NCI-H510A (cell line): Measurements from ENCODE around the gene RPL7A.
"Not testable (repeated sequence)": the region's sequence is repeated elsewhere in the genome, so short reads cannot be mapped to it uniquely, and the experiment has no call there.

Experiments used
- DNase-seq: peaks from one replicate; lab custom pipeline; 2025; lab: John Stamatoyannopoulos, UW

RPL7A gene

DNA sequence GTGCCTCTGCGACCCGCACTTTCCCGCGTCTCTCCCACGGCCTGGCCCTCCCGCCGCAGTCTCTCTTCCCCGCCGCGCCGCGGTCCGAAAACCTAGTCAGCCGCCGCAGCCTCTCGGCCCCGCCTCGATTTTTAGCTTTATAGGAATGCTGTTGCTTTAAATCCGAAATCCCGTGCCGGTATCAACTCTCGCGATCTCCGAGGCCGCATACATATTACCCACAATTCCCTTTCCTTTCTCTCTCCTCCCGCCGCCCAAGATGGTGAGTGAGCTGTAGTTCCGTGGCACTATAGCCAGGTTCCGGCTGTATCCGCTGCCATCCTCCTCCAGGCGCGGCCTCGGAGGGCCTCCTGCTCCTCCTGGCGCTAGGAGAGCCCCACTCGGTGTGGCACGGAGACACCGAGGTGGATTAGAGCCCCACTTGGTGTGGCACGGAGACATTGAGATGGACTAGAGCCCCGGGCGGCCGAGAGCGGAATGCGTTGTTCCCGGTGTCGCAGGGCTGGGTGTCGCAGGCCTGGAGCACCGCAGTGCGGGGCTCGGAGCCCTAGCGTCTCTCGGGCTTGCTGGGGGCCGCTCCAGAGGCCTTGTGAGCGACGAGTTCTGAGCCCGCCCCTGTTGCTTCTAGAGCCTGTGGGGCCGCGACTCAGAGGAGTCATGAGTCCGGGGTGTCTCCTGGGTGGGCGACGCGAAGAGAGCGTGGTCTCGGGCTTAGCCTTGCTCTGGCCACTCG lies at the start of gene RPL7A, which contains the start of gene MED22:
Gene RPL7A (plus strand): TSS at position 234 of the 733 bp plus-strand sequence. CDS start 26 bp downstream, at position 260.
Gene MED22 (minus strand): TSS at position 147 of the 733 bp plus-strand sequence. CDS start 1,469 bp downstream, outside the sequence.
- DNase-seq = peak; percentile 85

DNA sequence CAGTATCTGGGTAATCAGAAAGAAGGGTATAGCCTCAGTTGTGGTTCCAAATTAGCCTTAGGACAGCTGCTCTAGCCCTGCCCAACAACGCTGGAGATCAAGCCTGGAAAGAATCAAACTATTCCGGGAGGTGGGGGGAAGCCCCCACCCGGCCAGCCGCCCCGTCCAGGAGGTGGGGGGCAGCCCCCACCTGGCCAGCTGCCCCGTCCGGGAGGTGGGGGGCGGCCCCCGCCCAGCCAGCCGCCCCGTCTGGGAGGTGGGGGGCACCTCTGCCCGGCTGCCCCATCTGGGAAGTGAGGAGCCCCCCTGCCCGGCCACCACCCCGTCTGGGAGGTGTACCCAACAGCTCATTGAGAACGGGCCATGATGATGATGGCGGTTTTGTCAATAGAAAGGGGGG lies 48.0 kb upstream of the RPL7A start:
- not testable (repeated sequence) for DNase-seq

DNA sequence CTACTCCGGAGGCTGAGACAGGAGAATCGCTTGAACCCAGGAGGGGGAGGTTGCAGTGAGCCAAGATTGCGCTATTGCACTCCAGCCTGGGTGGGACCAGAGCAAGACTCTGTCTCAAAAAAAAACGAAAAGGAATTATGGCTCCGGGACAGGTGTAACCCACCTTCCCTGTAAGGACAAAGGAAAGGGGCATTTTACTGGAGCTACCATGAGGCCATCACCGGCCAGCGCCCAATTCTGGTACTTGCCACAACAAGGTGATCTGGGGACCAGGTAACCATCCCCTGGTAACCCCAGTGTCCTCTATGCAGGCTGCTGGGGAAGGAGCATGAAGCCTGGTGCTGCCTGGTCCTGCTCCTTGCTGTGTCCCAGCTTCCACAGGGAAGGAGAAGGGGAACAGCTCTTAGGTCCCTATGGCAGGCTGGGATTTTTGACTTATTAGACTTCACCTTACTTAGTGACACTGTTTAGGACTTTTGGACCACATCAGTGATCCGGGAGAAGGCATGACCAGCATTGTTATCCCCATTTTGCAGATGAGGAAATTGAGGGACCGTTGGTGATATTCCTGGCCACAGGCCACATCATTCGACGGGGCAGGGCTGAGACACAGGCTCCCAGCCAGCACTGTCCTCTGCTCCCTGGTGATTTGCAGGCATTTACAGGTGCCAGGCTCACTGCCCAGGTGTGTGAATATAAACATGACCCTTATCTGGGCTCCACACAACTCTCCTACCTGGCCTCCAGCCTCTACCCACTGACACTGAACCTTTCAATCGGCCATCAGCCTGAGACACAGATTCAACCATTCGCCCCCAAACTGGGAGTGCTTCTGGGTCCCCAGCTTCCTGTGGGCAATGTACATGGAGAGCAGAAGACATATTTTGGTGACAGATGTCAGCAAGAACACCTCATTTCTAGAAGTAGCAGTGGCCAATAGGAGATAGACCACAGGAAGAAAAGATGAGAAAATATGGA lies 46.5 kb upstream of the RPL7A start:
- no peak for DNase-seq

DNA sequence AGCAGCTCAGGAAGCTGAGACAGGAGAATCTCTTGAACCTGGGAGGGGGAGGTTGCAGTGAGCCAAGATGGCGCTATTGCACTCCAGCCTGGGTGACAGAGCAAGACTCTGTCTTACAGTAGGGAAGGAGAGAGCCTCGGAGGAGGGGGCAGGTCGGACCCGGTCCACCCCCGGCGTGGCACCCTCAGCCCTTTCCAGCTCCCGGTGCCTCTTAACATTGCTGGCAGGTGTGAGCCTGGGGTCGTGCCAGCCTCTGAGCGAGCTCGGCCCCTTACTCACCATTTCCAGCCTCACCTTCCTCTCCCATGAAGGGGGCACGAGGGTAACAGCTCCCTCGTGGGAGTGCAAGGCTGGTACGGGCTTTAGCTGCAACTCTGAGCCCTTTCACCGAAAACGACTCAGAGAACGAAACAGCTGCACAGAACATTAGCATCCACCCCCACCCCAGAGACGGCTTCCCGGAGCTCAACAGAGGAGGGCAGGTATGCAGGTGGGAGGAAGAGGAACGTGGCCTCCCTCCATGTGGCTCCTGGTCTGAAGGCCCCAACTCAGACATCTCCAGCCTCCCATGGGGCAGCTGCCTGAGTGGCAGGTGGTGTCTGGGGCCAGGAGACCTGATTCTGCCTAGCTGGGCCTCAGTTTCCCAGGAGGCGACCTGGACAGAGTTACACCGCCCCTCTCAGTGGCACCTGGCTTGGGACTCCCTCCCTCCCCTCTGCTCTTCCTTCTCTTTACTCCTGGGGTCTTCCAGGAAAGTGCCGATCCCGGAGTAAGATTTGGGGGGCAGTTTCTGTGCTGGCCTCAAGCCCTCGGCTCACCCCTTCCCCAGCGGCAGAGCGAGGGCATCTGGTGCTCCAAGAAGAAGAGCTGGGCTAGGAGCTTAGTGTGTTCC lies 44.5 kb upstream of the RPL7A start:
- no peak for DNase-seq

DNA sequence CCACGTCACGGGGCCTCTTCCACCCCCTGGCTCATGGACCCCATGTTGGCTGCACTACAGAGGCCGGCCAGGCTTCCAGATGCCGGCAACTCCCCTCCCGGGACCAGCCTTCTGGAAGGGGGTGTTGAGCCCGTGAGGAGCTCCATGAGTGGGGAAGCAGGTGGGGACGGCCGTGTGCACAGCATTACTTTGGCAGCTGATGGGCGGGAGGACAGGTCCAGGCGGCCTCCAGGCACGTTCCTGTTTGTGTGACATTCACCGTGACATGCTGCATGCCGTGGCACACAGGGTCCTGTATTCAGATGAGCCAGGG lies 43.9 kb upstream of the RPL7A start:
- no peak for DNase-seq

DNA sequence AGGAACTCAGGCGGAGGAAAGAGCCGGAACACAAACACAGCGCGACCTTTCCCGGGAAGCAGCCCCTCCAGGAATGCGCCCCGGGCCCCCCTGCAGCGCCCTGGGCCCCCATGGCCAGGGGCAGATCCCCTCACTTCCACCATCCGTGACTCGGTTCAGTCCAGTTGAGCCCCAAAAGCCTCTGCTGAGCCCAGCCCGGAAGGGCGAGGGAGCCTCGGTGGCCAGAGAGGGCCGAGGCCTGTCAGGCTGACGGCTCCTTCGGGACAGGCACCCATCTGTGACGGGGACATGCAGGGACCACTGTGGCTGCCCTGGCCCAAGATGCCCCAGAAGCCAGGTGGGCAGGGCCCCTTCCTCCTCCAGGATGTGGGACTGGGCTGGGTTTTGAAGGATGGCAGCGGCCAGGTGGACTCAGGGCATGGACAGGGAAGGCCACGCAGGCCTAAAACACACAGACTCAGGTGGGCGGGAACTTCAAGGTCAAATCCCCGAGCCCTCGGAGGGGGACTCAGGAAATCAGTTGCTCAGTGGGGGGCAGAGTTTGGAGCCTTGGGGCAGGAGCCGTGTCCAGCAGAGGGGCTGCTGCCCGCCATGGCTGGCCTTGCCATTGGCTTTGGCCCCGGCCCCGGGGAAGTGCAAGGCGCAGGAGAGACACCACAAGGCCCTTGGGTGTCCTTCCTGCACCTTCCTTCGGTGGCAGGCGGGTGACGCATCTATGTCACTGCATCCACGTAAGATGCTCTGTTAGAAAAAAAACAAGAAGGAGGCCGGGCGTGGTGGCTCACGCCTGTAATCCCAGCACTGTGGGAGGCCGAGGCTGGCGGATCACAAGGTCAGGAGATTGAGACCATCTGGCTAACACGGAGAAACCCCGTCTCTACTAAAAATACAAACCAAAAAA lies 43.3 kb upstream of the RPL7A start:
- DNase-seq = no peak

DNA sequence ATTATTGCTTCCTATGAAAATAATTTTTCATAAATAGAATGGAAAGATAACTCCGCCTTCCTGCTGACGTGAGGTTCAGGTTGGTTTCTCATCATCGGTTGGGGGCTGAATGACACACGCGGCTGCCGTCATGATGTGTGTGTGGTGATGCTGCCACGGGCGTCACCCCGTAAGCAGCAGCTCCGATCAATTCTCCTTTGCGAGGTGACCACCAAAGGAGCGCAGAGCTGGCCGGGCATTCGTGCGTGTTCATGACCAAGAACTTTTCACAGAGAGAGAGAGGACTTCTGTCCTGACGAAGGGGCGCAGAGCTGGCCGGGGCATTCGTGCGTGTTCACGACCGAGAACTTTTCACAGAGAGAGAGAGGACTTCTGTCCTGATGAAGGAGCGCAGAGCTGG lies 42.3 kb upstream of the RPL7A start:
- DNase-seq = no peak

DNA sequence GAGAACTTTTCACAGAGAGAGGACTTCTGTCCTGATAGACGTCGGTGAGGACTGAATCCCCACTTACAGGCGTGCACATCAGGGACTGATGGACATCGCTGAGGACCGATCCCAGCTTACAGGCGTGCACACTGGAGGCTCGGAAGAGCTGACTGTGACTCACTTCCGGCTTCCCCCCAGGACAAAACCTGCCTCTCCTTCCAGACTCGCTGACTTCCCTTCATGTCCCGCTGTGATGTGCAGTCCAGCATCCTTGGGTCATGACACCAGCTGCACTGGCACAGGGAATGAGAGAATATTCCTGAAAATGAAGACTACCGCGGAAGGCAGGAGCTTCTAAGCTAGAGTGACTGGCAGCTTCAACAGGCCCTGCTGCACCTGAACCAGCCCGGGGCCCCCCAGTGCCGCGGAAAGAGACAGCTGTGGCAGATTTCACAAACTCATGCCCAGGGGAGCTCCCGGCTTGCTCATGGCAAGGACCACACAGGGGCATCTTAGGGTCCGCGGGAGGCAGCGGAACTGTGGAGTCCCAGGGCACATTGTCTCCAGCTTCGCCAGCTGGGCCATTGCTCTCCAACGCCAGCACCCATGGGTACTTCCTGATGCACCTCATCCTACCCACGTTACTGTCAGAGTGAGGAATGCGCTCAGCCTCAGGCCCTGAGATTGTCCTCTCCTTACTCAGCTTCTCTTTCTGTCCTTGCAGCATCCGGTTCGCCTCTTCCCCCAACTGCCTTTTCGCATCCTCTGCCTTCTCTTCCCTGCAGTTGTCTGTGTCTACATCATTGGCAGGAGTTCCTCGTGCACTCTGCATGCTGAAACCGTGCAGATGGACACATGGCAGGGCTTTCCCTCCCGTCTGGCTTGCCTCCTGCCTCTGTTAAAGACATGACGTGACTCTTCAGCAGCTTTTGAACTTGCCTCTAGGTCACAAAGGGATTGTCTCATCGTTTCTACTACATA lies 41.5 kb upstream of the RPL7A start:
- no peak for DNase-seq

DNA sequence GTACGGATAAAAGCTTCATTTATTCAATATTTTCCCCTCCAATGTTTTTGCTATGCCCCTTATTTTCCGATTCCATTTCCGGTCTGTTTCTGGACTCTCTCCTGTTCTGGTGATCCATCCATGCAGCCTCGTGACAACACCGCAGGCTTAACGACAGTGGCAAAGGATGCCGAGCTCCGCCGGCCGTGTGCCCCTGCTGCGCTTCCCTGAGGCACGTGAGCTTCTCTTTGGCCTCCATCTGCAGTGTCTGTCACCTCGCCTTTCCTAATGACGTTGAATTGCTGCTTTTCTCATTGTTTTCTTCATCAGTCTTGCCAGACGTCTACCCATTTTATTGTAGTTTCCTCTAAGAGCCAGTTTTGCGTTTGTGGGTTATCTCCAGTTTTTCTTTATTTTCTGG lies 40.7 kb upstream of the RPL7A start:
- no peak for DNase-seq

DNA sequence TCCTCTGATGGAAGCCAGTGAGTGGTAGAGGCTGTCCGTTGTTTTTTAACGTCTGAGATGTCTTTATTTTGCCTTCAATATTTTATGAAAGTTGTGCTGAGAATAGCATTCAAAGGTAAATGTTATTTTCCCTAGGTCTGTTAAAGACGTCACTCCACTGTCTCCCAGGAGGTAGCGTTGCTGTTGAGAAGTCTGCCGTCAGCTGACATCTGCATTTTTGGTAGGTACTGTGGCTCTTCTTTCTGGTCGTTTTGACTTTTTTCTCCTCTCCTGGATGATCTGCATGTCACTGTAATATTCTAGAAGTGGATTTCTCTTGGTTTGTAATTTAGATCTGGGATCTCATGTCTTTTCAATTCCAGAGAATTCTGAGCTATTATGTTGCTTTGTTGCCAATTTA lies 38.4 kb upstream of the RPL7A start:
- no peak for DNase-seq

DNA sequence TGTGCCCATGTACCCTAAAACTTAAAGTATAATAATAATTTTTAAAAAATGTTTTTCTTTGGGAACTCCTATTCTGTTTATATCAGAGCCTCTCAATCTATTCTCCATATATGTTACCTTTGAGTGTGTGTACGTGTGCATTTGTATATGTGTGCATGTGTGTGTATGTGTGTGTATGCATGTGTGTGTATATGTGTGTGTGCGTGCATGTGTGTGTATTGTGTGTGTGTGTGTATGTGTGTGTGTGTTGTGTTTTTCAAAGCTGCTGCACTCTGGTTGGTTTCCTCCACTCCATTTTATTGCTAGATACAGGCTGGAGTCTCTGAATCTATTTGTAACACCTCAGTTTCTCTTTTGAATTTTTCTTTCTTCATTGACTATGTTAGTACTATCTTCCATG lies 32.0 kb upstream of the RPL7A start:
- no peak for DNase-seq

DNA sequence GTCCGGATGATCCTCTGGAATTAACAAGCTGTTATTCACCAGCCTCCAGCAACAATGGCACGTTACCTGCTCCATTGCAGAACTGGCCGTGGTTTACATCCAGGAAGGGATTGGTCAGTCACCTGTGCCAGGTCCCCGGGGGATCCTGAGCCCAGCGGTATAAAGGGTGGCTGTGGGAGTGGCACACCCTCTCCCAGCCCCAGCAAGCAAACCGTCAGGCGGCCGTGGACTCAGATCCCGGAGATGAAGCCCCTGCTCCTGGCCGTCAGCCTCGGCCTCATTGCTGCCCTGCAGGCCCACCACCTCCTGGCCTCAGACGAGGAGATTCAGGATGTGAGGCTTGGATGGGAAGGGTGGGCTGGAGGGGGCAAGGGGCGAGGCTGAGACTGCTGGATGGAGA lies 30.5 kb upstream of the RPL7A start:
- DNase-seq = not testable (repeated sequence)

DNA sequence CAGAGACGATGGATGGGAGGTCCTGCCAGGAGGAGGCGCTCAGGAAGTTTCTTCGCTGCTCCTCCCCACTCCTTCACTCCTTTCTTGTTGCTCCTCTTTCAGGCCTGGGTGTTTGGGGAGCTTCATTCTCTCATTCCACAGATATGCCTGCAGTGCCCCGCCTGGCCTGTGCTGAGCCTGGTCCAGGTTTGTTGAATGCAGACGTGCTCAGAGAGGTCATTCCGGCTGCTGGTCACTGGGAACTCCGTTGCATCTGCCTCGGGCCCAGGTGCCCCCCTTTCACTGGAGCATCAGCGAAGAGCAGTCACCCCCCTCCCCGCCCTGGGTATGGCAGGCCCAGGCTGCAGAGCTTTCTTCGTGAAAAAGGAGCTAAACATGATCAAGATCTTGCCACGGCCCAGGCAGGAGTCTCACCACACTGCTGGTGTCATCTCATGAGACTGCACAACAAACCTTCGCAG lies 27.6 kb upstream of the RPL7A start:
- no peak for DNase-seq

DNA sequence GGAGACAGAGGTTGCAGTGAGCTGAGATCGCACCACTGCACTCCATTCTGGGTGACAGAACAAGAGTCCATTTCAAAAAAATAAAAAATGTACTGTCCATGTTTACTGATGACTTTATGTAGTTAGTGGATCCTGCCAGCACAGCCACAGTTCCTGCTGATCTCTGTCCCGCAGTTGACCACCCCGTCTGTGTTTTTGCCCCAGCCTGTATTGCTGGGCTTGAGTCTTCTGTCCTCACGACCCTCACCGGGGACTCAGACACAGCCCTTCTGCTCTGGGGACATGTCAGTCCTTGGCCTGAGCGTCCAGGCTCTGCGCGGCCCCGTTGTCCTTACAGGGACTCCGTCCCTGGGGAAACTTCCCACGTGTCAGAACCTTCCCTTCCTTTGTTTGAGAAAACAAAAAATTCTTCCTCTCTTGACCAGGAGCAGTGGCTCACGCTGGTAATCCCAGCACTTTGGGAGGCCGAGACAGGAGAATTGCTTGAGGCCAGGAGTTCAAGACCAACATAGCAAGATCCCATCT lies 26.5 kb upstream of the RPL7A start:
- no peak for DNase-seq

DNA sequence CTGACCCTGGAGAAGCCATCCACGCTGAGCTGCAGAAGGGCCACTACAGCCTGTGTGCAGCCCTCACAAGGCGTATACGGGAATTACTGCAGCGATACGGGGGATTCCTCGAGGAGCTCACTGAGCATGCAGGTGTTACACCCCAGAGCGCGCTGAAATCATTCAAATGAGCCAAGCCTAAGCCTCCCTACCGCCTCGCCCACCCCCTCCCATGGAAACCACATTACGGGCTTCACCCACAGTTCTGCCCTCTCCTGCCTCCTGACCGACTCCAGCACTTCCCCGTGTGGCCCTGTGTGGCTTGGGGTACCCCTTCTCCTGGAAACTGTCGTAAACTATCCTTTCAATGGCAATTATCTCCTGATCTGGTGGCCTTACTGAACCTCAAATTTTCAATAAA lies 25.3 kb upstream of the RPL7A start:
- DNase-seq = no peak

DNA sequence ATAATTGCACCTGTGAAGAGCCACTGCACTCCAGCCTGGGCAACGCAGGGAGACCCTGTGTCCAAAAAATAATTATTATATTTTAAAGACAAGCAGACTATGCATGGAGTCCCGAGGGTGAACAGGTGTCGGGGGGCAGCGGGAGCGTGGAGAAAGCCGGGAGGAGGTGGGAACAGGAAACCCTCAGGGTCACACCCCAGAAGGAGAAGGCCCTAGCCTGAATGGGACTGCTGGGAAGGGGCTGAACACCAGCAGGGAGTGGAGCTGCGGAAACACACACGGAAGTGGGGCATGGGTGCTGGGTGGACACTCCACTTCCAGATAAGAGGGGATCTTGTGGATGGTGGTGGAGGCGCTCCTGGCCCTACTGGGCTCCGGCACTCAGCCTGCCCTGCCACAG lies 24.8 kb upstream of the RPL7A start:
- DNase-seq = no peak

DNA sequence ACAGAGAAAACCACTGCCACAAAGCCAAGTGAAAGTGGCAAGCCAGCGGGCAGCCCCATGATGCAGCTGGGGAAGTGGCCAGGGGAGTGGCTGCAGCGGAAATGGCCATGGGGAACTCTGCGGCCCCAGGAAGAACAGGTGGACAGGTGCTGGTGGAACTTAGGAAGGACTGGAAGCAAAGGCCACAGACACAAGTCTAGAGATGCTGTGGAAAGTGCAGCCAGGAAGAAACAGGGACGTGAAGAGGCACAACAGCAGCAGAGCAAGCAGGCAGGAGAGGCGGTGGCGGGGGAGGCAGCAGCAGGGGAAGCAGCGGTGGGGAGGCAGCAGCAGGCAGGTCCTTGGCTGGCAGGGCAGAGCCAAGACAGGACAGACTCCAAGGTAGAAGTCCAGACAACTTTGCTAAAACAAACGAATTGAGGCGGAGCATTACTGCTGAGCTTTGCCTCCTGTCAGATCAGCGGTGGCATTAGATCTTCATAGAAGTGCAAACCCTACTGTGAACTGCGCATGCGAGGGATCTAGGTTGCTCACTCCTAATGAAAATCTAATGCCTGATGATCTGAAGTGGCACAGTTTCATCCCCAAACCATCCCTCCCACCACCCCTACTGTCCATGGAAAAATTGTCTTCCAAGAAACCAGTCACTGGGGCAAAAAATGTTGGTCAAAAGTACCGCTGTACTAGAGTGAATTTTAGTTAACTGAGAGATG lies 23.9 kb upstream of the RPL7A start:
- no peak for DNase-seq

DNA sequence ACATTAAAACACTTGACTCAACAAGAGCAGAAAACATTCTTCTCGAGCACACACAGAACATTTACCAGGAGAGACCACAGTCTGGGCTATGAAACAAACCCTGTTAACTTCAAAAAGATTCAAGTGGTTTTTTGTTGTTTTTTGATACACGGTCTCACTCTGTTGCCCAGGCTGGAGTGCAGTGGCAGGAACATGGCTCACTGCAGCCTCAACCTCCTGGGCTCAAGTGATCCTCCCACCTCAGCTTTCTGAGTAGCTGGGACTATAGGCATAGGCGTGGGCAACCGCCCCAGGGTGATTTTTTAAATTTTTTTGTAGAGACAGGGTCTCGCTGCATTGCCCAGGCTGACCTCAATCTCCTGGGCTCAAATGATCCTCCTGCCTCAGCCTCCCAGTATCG lies 21.0 kb upstream of the RPL7A start:
- not testable (repeated sequence) for DNase-seq
